Breast epithelium (tissue), 3 donors: ENCODE results near the gene PCP4.

Experiments
- POLR2A ChIP-seq: fragments of 450-650 bp; IDR thresholded peaks from one replicate; pipeline ENCODE4 v1.6.1; 2016; ENCODE audit warnings: antibody characterized with exemption, mild to moderate bottlenecking, moderate library complexity
- TF ChIP-seq, protein P1 (sequence below), 3 donors: fragments of 450-650 bp; IDR thresholded peaks; one replicate each; pipeline ENCODE4 v1.5.1; 2016 to 2017; ENCODE audit warnings: antibody characterized with exemption in 3 of 3, mild to moderate bottlenecking in 3 of 3, moderate library complexity in 3 of 3

DNA sequence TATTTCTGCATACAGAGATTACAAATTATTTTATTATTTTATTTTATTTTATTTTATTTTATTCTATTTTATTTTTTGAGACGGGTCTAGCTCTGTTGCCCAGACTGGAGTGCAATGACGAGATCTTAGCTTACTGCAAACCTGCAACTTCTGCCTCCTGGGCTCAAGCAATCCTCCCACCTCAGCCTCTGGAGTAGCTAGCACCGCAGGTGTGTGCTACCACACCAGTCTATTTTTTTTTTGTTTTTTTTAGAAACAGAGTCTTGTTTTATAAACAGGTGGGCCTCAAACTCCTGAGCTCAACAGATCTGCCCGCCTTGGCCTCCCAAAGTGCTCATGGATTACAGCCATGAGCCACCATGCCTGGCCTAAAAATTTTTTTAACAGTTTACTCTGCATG is 88.1 kb downstream of the PCP4 start:
- TF ChIP-seq, protein P1, sequence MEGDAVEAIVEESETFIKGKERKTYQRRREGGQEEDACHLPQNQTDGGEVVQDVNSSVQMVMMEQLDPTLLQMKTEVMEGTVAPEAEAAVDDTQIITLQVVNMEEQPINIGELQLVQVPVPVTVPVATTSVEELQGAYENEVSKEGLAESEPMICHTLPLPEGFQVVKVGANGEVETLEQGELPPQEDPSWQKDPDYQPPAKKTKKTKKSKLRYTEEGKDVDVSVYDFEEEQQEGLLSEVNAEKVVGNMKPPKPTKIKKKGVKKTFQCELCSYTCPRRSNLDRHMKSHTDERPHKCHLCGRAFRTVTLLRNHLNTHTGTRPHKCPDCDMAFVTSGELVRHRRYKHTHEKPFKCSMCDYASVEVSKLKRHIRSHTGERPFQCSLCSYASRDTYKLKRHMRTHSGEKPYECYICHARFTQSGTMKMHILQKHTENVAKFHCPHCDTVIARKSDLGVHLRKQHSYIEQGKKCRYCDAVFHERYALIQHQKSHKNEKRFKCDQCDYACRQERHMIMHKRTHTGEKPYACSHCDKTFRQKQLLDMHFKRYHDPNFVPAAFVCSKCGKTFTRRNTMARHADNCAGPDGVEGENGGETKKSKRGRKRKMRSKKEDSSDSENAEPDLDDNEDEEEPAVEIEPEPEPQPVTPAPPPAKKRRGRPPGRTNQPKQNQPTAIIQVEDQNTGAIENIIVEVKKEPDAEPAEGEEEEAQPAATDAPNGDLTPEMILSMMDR (IDR thresholded peaks at IDR 0.05), result no peak
- TF ChIP-seq POLR2A, result no peak
